Hepatocyte (in vitro differentiated cells): ENCODE measurements around the gene FAM193B.

Experiments used
- CTCF ChIP-seq: fragments of 200-600 bp; sonication (generic); IDR thresholded peaks from 2 replicates; pipeline ENCODE4 v1.5.1; 2016; ENCODE audit warnings: antibody characterized with exemption, mild to moderate bottlenecking; ENCODE audit not compliant: poor library complexity
- EZH2 ChIP-seq: fragments of 200-600 bp; sonication (generic); IDR thresholded peaks from 2 replicates; pipeline ENCODE4 v1.6.1; 2016; ENCODE audit warnings: antibody characterized with exemption, mild to moderate bottlenecking, borderline replicate concordance
- EZH2phosphoT487 ChIP-seq: fragments of 200-600 bp; sonication (generic); IDR thresholded peaks from one replicate; pipeline ENCODE4 v1.6.1; 2018; ENCODE audit warnings: antibody characterized with exemption, mild to moderate bottlenecking, low read depth, moderate library complexity; ENCODE audit not compliant: unreplicated experiment, severe bottlenecking

- no peak for TF ChIP-seq CTCF
- no peak for TF ChIP-seq EZH2
- TF ChIP-seq EZH2phosphoT487: no peak
These were observed 69.3 kb downstream of the FAM193B start for GRCh38 chr5:177484902-177485549.
